Cardiac muscle cell (in vitro differentiated cells and primary cell): ENCODE measurements around the gene KATNIP. TPM values are rescaled to one million over a fixed set of nuclear protein-coding genes. Genes with fewer than 3 reads are reported as not detected.
A peak's percentile ranks its signal among the peaks of the same experiment; 100 is the strongest.

Experiments used
- DNase-seq, 2 donors: peaks; one replicate each; pipeline versions ENCODE4 v3.0.0 to v3.0.0-alpha.2; 2010 to 2017; ENCODE audit warnings: low read depth in 1 of 2, low spot score in 1 of 2
- H3K27ac ChIP-seq: fragments of 200-600 bp; sonication (generic); 2 replicates; pipeline ENCODE4 v1.5.1; 2016
- H3K27me3 ChIP-seq: fragments of 200-600 bp; sonication (generic); 2 replicates; pipeline ENCODE4 v1.6.0; 2016; ENCODE audit warnings: control low read depth
- H3K36me3 ChIP-seq: fragments of 200-600 bp; sonication (generic); 2 replicates; pipeline ENCODE4 v1.5.1; 2016; ENCODE audit warnings: control low read depth
- H3K4me1 ChIP-seq: fragments of 200-600 bp; sonication (generic); 2 replicates; pipeline ENCODE4 v1.8.1; 2017; ENCODE audit warnings: low read depth, mild to moderate bottlenecking, mixed run types
- H3K4me3 ChIP-seq: fragments of 200-600 bp; sonication (generic); 2 replicates; pipeline ENCODE4 v1.5.1; 2016; ENCODE audit warnings: mild to moderate bottlenecking
- H3K9me3 ChIP-seq: fragments of 200-600 bp; sonication (generic); 2 replicates; pipeline ENCODE4 v1.5.1; 2017; ENCODE audit warnings: low read depth, mild to moderate bottlenecking, control low read depth
- CTCF ChIP-seq: IDR thresholded peaks from 2 replicates; pipeline ENCODE4 v1.5.1; 2012; ENCODE audit warnings: low read depth, mild to moderate bottlenecking, low read length
- polyA plus RNA-seq: library from polyadenylated mRNA; unstranded; fragments of >200 nt; fragmentation: Nextera tagmentation; extraction: Ambion mirVana; gene quantifications from 2 replicates; pipeline ENCODE4 v1.2.1, GENCODE V29; 2016
- total RNA-seq: library from RNA; depleted of rRNA; stranded (reverse); fragments of >200 nt; gene quantifications from 2 replicates; pipeline ENCODE4 v1.2.3, GENCODE V29; 2016

KATNIP gene
- total and polyA plus RNA-seq, 2 experiments from 2014 or later, result 10.8 to 24.1 TPM

DNA sequence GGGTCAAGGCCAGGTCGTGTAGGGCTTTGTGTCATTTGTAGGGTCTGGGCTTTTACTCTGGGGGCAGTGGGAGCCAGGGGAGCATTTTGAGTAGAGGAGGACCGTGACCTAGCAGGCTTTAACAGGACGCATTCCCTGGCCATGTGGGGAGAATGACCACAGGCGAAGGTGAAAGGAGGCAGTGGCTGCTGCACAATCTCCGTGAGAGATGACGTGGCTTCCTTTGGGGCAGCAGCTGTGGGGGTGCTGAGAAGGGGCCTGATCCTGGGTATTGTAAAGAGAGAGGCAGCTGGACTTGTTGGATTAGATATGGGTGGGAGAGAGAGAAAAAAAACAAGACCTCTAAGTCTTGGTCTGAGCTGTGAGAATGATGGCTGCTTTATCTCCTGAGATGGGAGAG, 46.0 kb downstream of the KATNIP start:
- Histone ChIP-seq H3K9me3 (no peaks in the 10 kb centered on the region), H3K27ac (peak overlapping the region; percentile 69), H3K4me3 (no peak overlapping the region), H3K4me1 (peaks cover 31% of the 10 kb centered on the region), H3K36me3 (no peaks in the 10 kb centered on the region), H3K27me3 (no peaks in the 10 kb centered on the region)
- no peak for TF ChIP-seq CTCF
- DNase-seq, result peak in 1 of 2 donors; percentile 68

DNA sequence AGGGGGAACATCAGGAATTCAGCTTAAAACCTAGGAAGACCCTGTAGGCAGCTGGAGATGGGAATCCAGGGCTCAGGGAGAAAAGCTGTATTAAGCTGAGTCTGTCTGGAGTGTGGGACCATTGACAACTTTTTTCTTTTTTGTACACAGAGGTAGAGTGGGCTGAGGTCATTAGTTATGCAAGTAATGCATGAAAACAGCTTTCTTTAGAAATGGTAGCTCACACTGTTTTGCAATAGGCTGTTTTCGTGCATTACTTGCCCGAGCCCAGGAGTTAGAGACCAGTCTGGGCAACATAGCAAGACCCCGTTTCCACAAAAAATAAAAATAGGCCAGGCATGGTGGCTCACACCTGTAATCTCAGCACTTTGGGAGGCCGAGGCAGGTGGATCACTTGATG, 46.5 kb downstream of the KATNIP start:
- DNase-seq, result peak in 1 of 2 donors; percentile 47
- Histone ChIP-seq H3K27ac (no peak overlapping the region), H3K36me3 (no peaks in the 10 kb centered on the region), H3K4me3 (no peak overlapping the region), H3K9me3 (no peaks in the 10 kb centered on the region), H3K27me3 (no peaks in the 10 kb centered on the region), H3K4me1 (peaks cover 32% of the 10 kb centered on the region)
- no peak for TF ChIP-seq CTCF

DNA sequence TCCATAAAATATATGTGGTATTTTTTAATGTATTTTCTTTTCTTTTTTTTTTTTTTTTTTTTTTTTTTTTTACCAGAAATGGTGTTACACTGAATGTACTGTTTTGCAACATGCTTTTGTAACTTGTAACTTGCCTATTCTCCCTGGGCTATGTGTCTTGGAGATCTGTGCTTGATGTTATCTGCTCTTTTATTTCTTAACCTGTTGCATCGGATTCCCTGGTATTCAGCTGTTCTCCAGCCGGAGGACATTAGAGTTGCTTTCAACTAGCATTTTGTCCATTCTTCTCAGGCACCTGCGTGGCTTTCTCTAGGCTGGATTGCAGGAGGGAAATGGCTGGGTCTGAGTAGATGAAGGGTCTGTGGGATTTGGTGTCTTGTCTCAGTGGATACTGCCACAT, 47.4 kb downstream of the KATNIP start:
- Histone ChIP-seq H3K4me1 (peaks cover 39% of the 10 kb centered on the region), H3K27ac (no peak overlapping the region), H3K36me3 (no peaks in the 10 kb centered on the region), H3K4me3 (no peak overlapping the region), H3K27me3 (no peaks in the 10 kb centered on the region), H3K9me3 (no peaks in the 10 kb centered on the region)
- DNase-seq, result no peak
- no peak for TF ChIP-seq CTCF

GRCh38 chr16:27598220-27598619, 48.3 kb downstream of the KATNIP start:
- no peaks in the 10 kb centered on the region for H3K36me3 ChIP-seq
- TF ChIP-seq CTCF, result no peak
- DNase-seq, result no peak
- H3K9me3 ChIP-seq, result no peaks in the 10 kb centered on the region
- no peaks in the 10 kb centered on the region for H3K27me3 ChIP-seq
- no peak overlapping the region for H3K4me3 ChIP-seq
- H3K27ac ChIP-seq, result no peak overlapping the region
- peaks cover 41% of the 10 kb centered on the region for H3K4me1 ChIP-seq

- H3K36me3 ChIP-seq, result no peaks in the 10 kb centered on the region
- peak in 1 of 2 donors; percentile 47 for DNase-seq
- peak overlapping the region; percentile 51 for H3K27ac ChIP-seq
- H3K4me3 ChIP-seq, result no peak overlapping the region
- no peaks in the 10 kb centered on the region for H3K27me3 ChIP-seq
- peaks cover 41% of the 10 kb centered on the region for H3K4me1 ChIP-seq
- no peaks in the 10 kb centered on the region for H3K9me3 ChIP-seq
- no peak for TF ChIP-seq CTCF
Measured at GRCh38 chr16:27598931-27599565, 49.1 kb downstream of the KATNIP start.
